HG03097 (cell line): ENCODE data around the gene IKBKE.

Experiments
- ATAC-seq: cut with Tn5 transposase; IDR thresholded peaks from one replicate; pipeline ENCODE4 v1.9.1; 2021; ENCODE audit not compliant: unreplicated experiment, low FRiP score

The IKBKE gene

GRCh38 chr1:206510371-206510770 is 40.1 kb downstream of the IKBKE start:
- ATAC-seq = no peak

GRCh38 chr1:206511362-206512057 is 41.2 kb downstream of the IKBKE start:
- ATAC-seq = no peak

GRCh38 chr1:206512058-206512850 is 42.0 kb downstream of the IKBKE start:
- ATAC-seq = no peak

GRCh38 chr1:206512851-206513180 is 42.5 kb downstream of the IKBKE start:
- ATAC-seq = no peak

- no peak for ATAC-seq
Observed at GRCh38 chr1:206513312-206514111, 43.2 kb downstream of the IKBKE start.

- ATAC-seq = no peak
Observed at GRCh38 chr1:206514813-206515387, 44.6 kb downstream of the IKBKE start.

- no peak for ATAC-seq
Observed at GRCh38 chr1:206516728-206516990, 46.4 kb downstream of the IKBKE start.

GRCh38 chr1:206517784-206518183 is 47.5 kb downstream of the IKBKE start:
- ATAC-seq = no peak

GRCh38 chr1:206518206-206518605 is 47.9 kb downstream of the IKBKE start:
- no peak for ATAC-seq

GRCh38 chr1:206518743-206519142 is 48.5 kb downstream of the IKBKE start:
- ATAC-seq = no peak

- no peak for ATAC-seq
Observed at GRCh38 chr1:206521127-206521526, 50.9 kb downstream of the IKBKE start.

GRCh38 chr1:206521694-206522402 is 51.6 kb downstream of the IKBKE start:
- ATAC-seq = no peak

- no peak for ATAC-seq
Observed at GRCh38 chr1:206524739-206525364, 54.6 kb downstream of the IKBKE start.

- ATAC-seq = no peak
Observed at GRCh38 chr1:206526064-206526911, 56.0 kb downstream of the IKBKE start.

- ATAC-seq = no peak
Observed at GRCh38 chr1:206529425-206529824, 59.1 kb downstream of the IKBKE start.

GRCh38 chr1:206532368-206532767 is 62.1 kb downstream of the IKBKE start:
- no peak for ATAC-seq

- no peak for ATAC-seq
Observed at GRCh38 chr1:206534552-206534951, 64.3 kb downstream of the IKBKE start.

- no peak for ATAC-seq
Observed at GRCh38 chr1:206535853-206536188, 65.5 kb downstream of the IKBKE start.

GRCh38 chr1:206537141-206537540 is 66.9 kb downstream of the IKBKE start:
- ATAC-seq = no peak
